Erythroblast (primary cell): ENCODE results near the gene KSR1.

Experiments used
- GATA1 ChIP-seq: IDR thresholded peaks from 2 replicates; pipeline ENCODE4 v1.6.1; 2011; ENCODE audit warnings: low read depth, mild to moderate bottlenecking, control low read depth, low read length, moderate library complexity
- POLR2A ChIP-seq: IDR thresholded peaks from 2 replicates; pipeline ENCODE4 v1.6.1; 2011; ENCODE audit warnings: mild to moderate bottlenecking, low read length

- TF ChIP-seq POLR2A = no peak
- no peak for TF ChIP-seq GATA1
Observed at GRCh38 chr17:27513849-27514248, 57.6 kb downstream of the KSR1 start.
